CD14-positive monocyte (primary cell): ENCODE measurements around the gene CEP290. TPM values are rescaled to one million over a fixed set of nuclear protein-coding genes. Genes with fewer than 3 reads are reported as not detected.

ENCODE experiments used
- DNase-seq, 3 donors: peaks; one replicate each; pipeline ENCODE4 v3.0.0-alpha.2; 2011 to 2022
- H2AFZ ChIP-seq: 2 replicates; pipeline ENCODE4 v1.6.0; 2012; ENCODE audit warnings: mild to moderate bottlenecking, low read depth, low read length, inconsistent platforms; ENCODE audit not compliant: insufficient read depth, poor library complexity, severe bottlenecking
- H3K27ac ChIP-seq, 2 donors: 1 replicate in 1 of 2; 2 replicates in 1 of 2; pipeline ENCODE4 v1.5.1; 2012 to 2013; ENCODE audit warnings: low read length in 2 of 2, control low read depth in 1 of 2, inconsistent platforms in 1 of 2, low read depth in 1 of 2, mild to moderate bottlenecking in 1 of 2
- H3K27me3 ChIP-seq, 2 donors: one replicate each; pipeline versions ENCODE4 v1.6.0 to v1.6.1; 2011 to 2013; ENCODE audit warnings: low read length in 2 of 2; ENCODE audit not compliant: control insufficient read depth in 2 of 2, insufficient read depth in 2 of 2
- H3K36me3 ChIP-seq, 2 donors: replicated peaks in 1 of 2; 1 replicate in 1 of 2; 2 replicates in 1 of 2; pipeline versions ENCODE4 v1.5.1 to v1.6.1; 2012 to 2013; ENCODE audit warnings: low read length in 2 of 2, control low read depth in 1 of 2, inconsistent platforms in 1 of 2, mild to moderate bottlenecking in 1 of 2; ENCODE audit not compliant: insufficient read depth in 2 of 2, control insufficient read depth in 1 of 2
- H3K4me1 ChIP-seq, 2 donors: 1 replicate in 1 of 2; 2 replicates in 1 of 2; pipeline versions ENCODE4 v1.5.1 to v1.6.1; 2012 to 2013; ENCODE audit warnings: low read length in 2 of 2, control low read depth in 1 of 2, inconsistent platforms in 1 of 2, mild to moderate bottlenecking in 1 of 2, moderate library complexity in 1 of 2; ENCODE audit not compliant: insufficient read depth in 2 of 2, control insufficient read depth in 1 of 2
- H3K4me2 ChIP-seq: replicated peaks from 2 replicates; pipeline ENCODE3; 2012; ENCODE audit warnings: low read length, moderate library complexity, mild to moderate bottlenecking; ENCODE audit not compliant: poor library complexity, severe bottlenecking; ENCODE audit errors: extremely low read depth
- H3K4me3 ChIP-seq, 3 experiments: fragments of 200-600 bp in 1 of 3; sonication (generic) in 1 of 3; replicated peaks in 1 of 3; 1 replicate in 2 of 3; 2 replicates in 1 of 3; pipeline ENCODE4 v1.5.1; 2011 to 2013; ENCODE audit warnings: low read length in 3 of 3, mild to moderate bottlenecking in 3 of 3, control low read depth in 2 of 3, low read depth in 2 of 3, inconsistent platforms in 1 of 3, moderate library complexity in 1 of 3
- H3K79me2 ChIP-seq: 2 replicates; pipeline ENCODE4 v1.6.0; 2012; ENCODE audit warnings: mild to moderate bottlenecking, control low read depth, inconsistent platforms, low read length, moderate library complexity; ENCODE audit not compliant: insufficient read depth
- H3K9ac ChIP-seq: 2 replicates; pipeline ENCODE4 v1.6.0; 2017; ENCODE audit warnings: low read length, mild to moderate bottlenecking; ENCODE audit not compliant: insufficient read depth, poor library complexity, severe bottlenecking
- H3K9me3 ChIP-seq, 2 donors: replicated peaks in 1 of 2; 1 replicate in 1 of 2; 2 replicates in 1 of 2; pipeline versions ENCODE4 v1.5.1 to v1.6.1; 2012 to 2013; ENCODE audit warnings: low read length in 2 of 2, control low read depth in 1 of 2; ENCODE audit not compliant: control insufficient read depth in 1 of 2, insufficient read depth in 1 of 2
- H4K20me1 ChIP-seq: 2 replicates; pipeline ENCODE4 v1.6.0; 2012; ENCODE audit warnings: mild to moderate bottlenecking, low read length, control low read depth, moderate library complexity; ENCODE audit not compliant: insufficient read depth
- H3K27ac Mint-ChIP-seq, 7 donors: one replicate each; pipeline ENCODE4 v1.8.0; 2020; ENCODE audit warnings: mild to moderate bottlenecking in 7 of 7, mixed read lengths in 7 of 7, moderate library complexity in 6 of 7, inconsistent platforms in 2 of 7
- H3K27me3 Mint-ChIP-seq, 3 donors: one replicate each; pipeline ENCODE4 v1.8.0; 2021 to 2022; ENCODE audit warnings: low read depth in 3 of 3, mild to moderate bottlenecking in 3 of 3, mixed read lengths in 3 of 3, moderate library complexity in 3 of 3, inconsistent platforms in 1 of 3
- H3K36me3 Mint-ChIP-seq, 2 donors: one replicate each; pipeline ENCODE4 v1.8.0; 2020; ENCODE audit warnings: mixed read lengths in 2 of 2, inconsistent platforms in 1 of 2, mild to moderate bottlenecking in 1 of 2
- H3K4me1 Mint-ChIP-seq: one replicate; pipeline ENCODE4 v1.8.0; 2020; ENCODE audit warnings: mild to moderate bottlenecking, mixed read lengths
- H3K4me3 Mint-ChIP-seq, 2 donors: one replicate each; pipeline ENCODE4 v1.8.0; 2020; ENCODE audit warnings: mild to moderate bottlenecking in 2 of 2, mixed read lengths in 2 of 2, moderate library complexity in 1 of 2
- H3K9me3 Mint-ChIP-seq, 7 donors: one replicate each; pipeline ENCODE4 v1.8.0; 2020 to 2022; ENCODE audit warnings: mixed read lengths in 7 of 7, mild to moderate bottlenecking in 6 of 7, moderate library complexity in 6 of 7, inconsistent platforms in 2 of 7
- CTCF ChIP-seq: fragments of 200-600 bp; IDR thresholded peaks from one replicate; pipeline ENCODE4 v1.8.0; 2022; ENCODE audit warnings: antibody characterized with exemption, mild to moderate bottlenecking
- WGBS: methylation state at CpG from one replicate; pipeline ENCODE4 v1.1.5; 2013; ENCODE audit warnings: missing lambda C conversion rate; ENCODE audit not compliant: insufficient coverage; 5-methylcytosine and 5-hydroxymethylcytosine counted together
- intact Hi-C, 2 donors: fragments of 100-400 bp; cut with micrococcal nuclease; formaldehyde crosslinking; loops; one replicate each; pipeline versions ENCODE4 v1.15.0 to v1.15.1; 2023
- polyA plus RNA-seq, 3 donors: library from polyadenylated mRNA; depleted of rRNA in 1 of 3; unstranded in 2 of 3; stranded (reverse) in 1 of 3; fragments of 300-500 nt in 2 of 3; fragments of >200 nt in 1 of 3; fragmentation: Illumina TruSeq in 2 of 3; gene quantifications; 1 replicate in 2 of 3; 2 replicates in 1 of 3; pipeline ENCODE4 v1.2.3, GENCODE V29; 2012 to 2021

The CEP290 gene
- polyA plus RNA-seq, 3 donors = 0.55 to 1.5 (median 0.71) TPM

GRCh38 chr12:88187571-88187970 is 45.7 kb upstream of the CEP290 start:
- H3K79me2 ChIP-seq = no peaks in the 10 kb centered on the region
- H2AFZ ChIP-seq = no peak overlapping the region
- no peak overlapping the region for H3K4me2 ChIP-seq
- WGBS = no CpG with 5 or more reads among the region's 2 CpGs
- Mint-ChIP-seq H3K9me3 (peaks cover 0 to 5% (median 0%) of the 10 kb centered on the region in 7 donors), H3K4me3 (no peak overlapping the region), H3K27me3 (no peaks in the 10 kb centered on the region), H3K36me3 (peaks cover 20 to 27% of the 10 kb centered on the region in 2 donors), H3K4me1 (no peaks in the 10 kb centered on the region), H3K27ac (no peak overlapping the region)
- no peaks in the 10 kb centered on the region for H4K20me1 ChIP-seq
- H3K27ac ChIP-seq = no peak overlapping the region
- H3K4me1 ChIP-seq = no peaks in the 10 kb centered on the region
- no peak overlapping the region for H3K9ac ChIP-seq
- intact Hi-C loops = no loop called here
- H3K4me3 ChIP-seq = no peak overlapping the region
- no peaks in the 10 kb centered on the region for H3K9me3 ChIP-seq
- no peak for DNase-seq
- TF ChIP-seq CTCF = no peak
- H3K36me3 ChIP-seq = peaks cover 6 to 29% of the 10 kb centered on the region in 2 donors
- no peaks in the 10 kb centered on the region for H3K27me3 ChIP-seq

GRCh38 chr12:88185988-88186387 is 44.1 kb upstream of the CEP290 start:
- Histone ChIP-seq H3K9me3 (no peaks in the 10 kb centered on the region), H3K79me2 (no peaks in the 10 kb centered on the region), H4K20me1 (no peaks in the 10 kb centered on the region), H3K27me3 (no peaks in the 10 kb centered on the region), H3K4me3 (no peak overlapping the region), H3K4me1 (no peaks in the 10 kb centered on the region), H3K36me3 (peaks cover 4 to 26% of the 10 kb centered on the region in 2 donors), H3K4me2 (no peak overlapping the region), H3K27ac (no peak overlapping the region), H2AFZ (no peak overlapping the region), H3K9ac (no peak overlapping the region)
- no peak overlapping the region for H3K27ac Mint-ChIP-seq
- H3K4me1 Mint-ChIP-seq = no peaks in the 10 kb centered on the region
- peaks cover 0 to 8% (median 1%) of the 10 kb centered on the region in 7 donors for H3K9me3 Mint-ChIP-seq
- no peak for TF ChIP-seq CTCF
- no peak overlapping the region for H3K4me3 Mint-ChIP-seq
- no peak for DNase-seq
- intact Hi-C loops = no loop called here
- peaks cover 21 to 27% of the 10 kb centered on the region in 2 donors for H3K36me3 Mint-ChIP-seq
- no peaks in the 10 kb centered on the region for H3K27me3 Mint-ChIP-seq
